IPS-18c (cell line): Measurements from ENCODE around the gene PRKCE.

Experiments used
- H3K4me3 ChIP-seq: 2 replicates; pipeline ENCODE4 v1.7.0; 2013; ENCODE audit warnings: low read depth, mild to moderate bottlenecking, low read length, moderate library complexity; ENCODE audit not compliant: insufficient read depth
- H3K9me3 ChIP-seq: one replicate; pipeline ENCODE4 v1.6.1; 2013; ENCODE audit warnings: mild to moderate bottlenecking, low read length, moderate library complexity; ENCODE audit not compliant: control insufficient read depth, insufficient read depth

Gene PRKCE

GRCh38 chr2:45771261-45771660 is 119.8 kb downstream of the PRKCE start:
- Histone ChIP-seq H3K4me3 (no peak overlapping the region), H3K9me3 (no peaks in the 10 kb centered on the region)

GRCh38 chr2:45772038-45772437 is 120.6 kb downstream of the PRKCE start:
- H3K9me3 ChIP-seq: no peaks in the 10 kb centered on the region
- H3K4me3 ChIP-seq: no peak overlapping the region

GRCh38 chr2:45773909-45774308 is 122.4 kb downstream of the PRKCE start:
- Histone ChIP-seq H3K9me3 (peaks cover 2% of the 10 kb centered on the region), H3K4me3 (no peak overlapping the region)

GRCh38 chr2:45774688-45775244 is 123.3 kb downstream of the PRKCE start:
- H3K4me3 ChIP-seq: no peak overlapping the region
- peaks cover 2% of the 10 kb centered on the region for H3K9me3 ChIP-seq

- Histone ChIP-seq H3K4me3 (no peak overlapping the region), H3K9me3 (peaks cover 2% of the 10 kb centered on the region)
Observed at GRCh38 chr2:45776160-45776955, 124.9 kb downstream of the PRKCE start.

- H3K4me3 ChIP-seq: no peak overlapping the region
Observed at GRCh38 chr2:45777996-45778719, 126.7 kb downstream of the PRKCE start.

GRCh38 chr2:45778720-45779171 is 127.3 kb downstream of the PRKCE start:
- H3K9me3 ChIP-seq: peaks cover 2% of the 10 kb centered on the region
- H3K4me3 ChIP-seq: no peak overlapping the region

More at GRCh38 chr2:45777996-45778719, 126.7 kb downstream of the PRKCE start:
- peaks cover 2% of the 10 kb centered on the region for H3K9me3 ChIP-seq

GRCh38 chr2:45780541-45781463 is 129.3 kb downstream of the PRKCE start:
- H3K4me3 ChIP-seq: no peak overlapping the region
- peaks cover 2% of the 10 kb centered on the region for H3K9me3 ChIP-seq

GRCh38 chr2:45781464-45781811 is 130.0 kb downstream of the PRKCE start:
- Histone ChIP-seq H3K9me3 (peaks cover 2% of the 10 kb centered on the region), H3K4me3 (no peak overlapping the region)

GRCh38 chr2:45782436-45782835 is 131.0 kb downstream of the PRKCE start:
- Histone ChIP-seq H3K9me3 (peaks cover 2% of the 10 kb centered on the region), H3K4me3 (no peak overlapping the region)

- Histone ChIP-seq H3K4me3 (no peak overlapping the region), H3K9me3 (peaks cover 2% of the 10 kb centered on the region)
Observed at GRCh38 chr2:45782986-45783385, 131.5 kb downstream of the PRKCE start.

GRCh38 chr2:45786030-45786835 is 134.8 kb downstream of the PRKCE start:
- Histone ChIP-seq H3K9me3 (no peaks in the 10 kb centered on the region), H3K4me3 (no peak overlapping the region)

GRCh38 chr2:45786836-45787357 is 135.4 kb downstream of the PRKCE start:
- Histone ChIP-seq H3K4me3 (no peak overlapping the region), H3K9me3 (no peaks in the 10 kb centered on the region)

GRCh38 chr2:45788401-45788800 is 136.9 kb downstream of the PRKCE start:
- no peaks in the 10 kb centered on the region for H3K9me3 ChIP-seq

GRCh38 chr2:45789317-45789716 is 137.8 kb downstream of the PRKCE start:
- H3K4me3 ChIP-seq: no peak overlapping the region
- H3K9me3 ChIP-seq: no peaks in the 10 kb centered on the region

More at GRCh38 chr2:45788401-45788800, 136.9 kb downstream of the PRKCE start:
- no peak overlapping the region for H3K4me3 ChIP-seq
